NCI-H1105 (cell line): Measurements from ENCODE around the gene E2F1.
"Not testable (repeated sequence)": the region's sequence is repeated elsewhere in the genome, so short reads cannot be mapped to it uniquely, and the experiment has no call there.

Experiments used
- DNase-seq: peaks from one replicate; lab custom pipeline; 2025; lab: John Stamatoyannopoulos, UW

E2F1 gene

GRCh38 chr20:33640287-33640686 is 45.9 kb downstream of the E2F1 start:
- DNase-seq = no peak

GRCh38 chr20:33636776-33637175 is 49.4 kb downstream of the E2F1 start:
- no peak for DNase-seq

GRCh38 chr20:33635341-33635740 is 50.8 kb downstream of the E2F1 start:
- DNase-seq = no peak

GRCh38 chr20:33631910-33632309 is 54.3 kb downstream of the E2F1 start:
- DNase-seq = not testable (repeated sequence)

- DNase-seq = no peak
These were observed 55.7 kb downstream of the E2F1 start for GRCh38 chr20:33630507-33630906.

DNA sequence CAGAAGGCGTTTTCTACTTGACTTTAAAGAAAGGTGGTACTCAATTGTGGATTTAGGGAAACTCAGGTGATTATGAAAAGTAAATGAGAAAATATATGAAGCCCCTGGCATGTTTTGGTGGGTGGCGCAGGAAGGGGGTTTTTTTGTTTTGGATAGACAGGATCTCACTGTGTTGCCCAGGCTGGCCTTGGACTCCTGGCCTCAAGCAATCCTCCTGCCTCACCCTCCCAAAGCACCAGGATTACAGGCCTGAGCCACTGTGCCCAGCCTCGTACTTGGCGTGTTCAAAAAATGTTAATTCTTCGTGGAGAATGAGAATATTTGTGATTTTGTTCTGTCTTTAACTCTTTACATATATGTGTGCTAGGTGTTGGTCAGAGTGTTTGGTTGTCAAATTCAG is 56.2 kb downstream of the E2F1 start:
- DNase-seq = no peak

- no peak for DNase-seq
These were observed 56.7 kb downstream of the E2F1 start for GRCh38 chr20:33629533-33629932.

DNA sequence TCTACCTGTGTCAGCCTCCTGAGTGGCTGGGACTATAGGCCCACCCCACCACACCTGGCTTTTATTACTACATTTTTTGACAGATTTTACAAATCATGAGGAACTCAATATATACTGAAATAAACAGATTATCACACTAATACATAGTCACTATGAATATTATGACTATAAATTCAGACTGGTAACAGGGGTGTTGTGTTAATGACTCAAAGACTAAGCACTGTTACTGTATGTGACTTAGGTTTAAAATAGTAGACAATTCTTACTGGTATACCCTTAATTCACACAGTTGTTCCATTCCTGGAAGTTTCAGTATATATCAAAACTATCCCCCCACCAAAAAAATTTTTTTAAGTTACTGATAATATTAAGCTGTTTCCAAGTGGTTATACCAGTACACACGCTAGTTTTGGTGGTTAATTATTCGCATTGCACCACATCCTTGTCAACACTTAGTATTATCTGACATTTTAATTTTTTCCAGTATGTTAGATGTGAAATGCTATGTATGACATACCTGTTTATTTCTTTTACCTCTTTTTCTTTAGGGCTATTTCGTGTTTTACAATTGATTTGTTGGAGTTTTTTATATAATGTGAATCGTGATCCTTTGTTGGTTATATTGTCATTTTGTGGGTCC is 58.5 kb downstream of the E2F1 start:
- no peak for DNase-seq

DNA sequence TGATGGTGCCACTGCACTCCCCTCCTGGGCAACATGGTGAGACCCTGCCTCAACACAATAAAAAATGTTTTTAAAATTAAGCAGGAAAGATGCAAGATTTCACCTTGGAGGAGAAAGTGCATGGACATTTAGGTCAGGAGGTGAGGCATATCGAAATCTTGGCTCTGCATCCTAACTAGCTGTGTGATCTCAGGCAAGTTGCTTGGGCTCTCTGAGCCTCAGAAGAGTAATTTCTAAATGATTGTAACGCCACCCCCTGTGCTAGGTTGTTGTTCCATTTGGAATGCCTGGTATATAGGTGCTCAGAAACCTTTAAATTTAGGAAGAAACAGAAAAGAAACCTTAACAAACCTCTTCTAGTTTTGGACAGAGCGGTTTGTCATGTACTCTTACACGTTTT is 60.0 kb downstream of the E2F1 start:
- no peak for DNase-seq
